HEK293 (cell line): ENCODE results near the gene PTPRN2.

Source experiments
- GLI4 ChIP-seq: fragments of 450-650 bp; formaldehyde crosslinking; IDR thresholded peaks from 2 replicates; pipeline ENCODE4 v1.5.1; 2016; ENCODE audit warnings: missing biosample characterization, missing genetic modification characterization
- KLF10 ChIP-seq: fragments of 450-650 bp; IDR thresholded peaks from 2 replicates; pipeline ENCODE4 v1.5.1; 2018; ENCODE audit warnings: missing biosample characterization, mild to moderate bottlenecking, missing genetic modification characterization
- ZNF23 ChIP-seq: fragments of 450-650 bp; formaldehyde crosslinking; IDR thresholded peaks from 2 replicates; pipeline ENCODE4 v1.5.1; 2016; ENCODE audit warnings: missing biosample characterization, missing genetic modification characterization, borderline replicate concordance
- ZNF433 ChIP-seq: fragments of 450-650 bp; formaldehyde crosslinking; IDR thresholded peaks from 2 replicates; pipeline ENCODE4 v1.5.1; 2016; ENCODE audit warnings: missing biosample characterization, missing genetic modification characterization, low read depth
- ZNF610 ChIP-seq: fragments of 450-650 bp; formaldehyde crosslinking; IDR thresholded peaks from 2 replicates; pipeline ENCODE4 v1.5.1; 2016; ENCODE audit warnings: missing biosample characterization, missing genetic modification characterization, borderline replicate concordance
- TF ChIP-seq, protein P1 (sequence below): fragments of 450-650 bp; formaldehyde crosslinking; IDR thresholded peaks from 2 replicates; pipeline ENCODE4 v1.5.1; 2016; ENCODE audit warnings: missing biosample characterization, missing genetic modification characterization
- TF ChIP-seq, protein P2 (sequence below): fragments of 450-650 bp; formaldehyde crosslinking; IDR thresholded peaks from 2 replicates; pipeline ENCODE4 v1.5.1; 2016; ENCODE audit warnings: missing biosample characterization, missing genetic modification characterization
- TF ChIP-seq, protein P3 (sequence below): fragments of 450-650 bp; formaldehyde crosslinking; IDR thresholded peaks from 2 replicates; pipeline ENCODE4; 2016; ENCODE audit warnings: missing biosample characterization, missing genetic modification characterization
- TF ChIP-seq, protein P4 (sequence below): fragments of 450-650 bp; formaldehyde crosslinking; IDR thresholded peaks from 2 replicates; pipeline ENCODE4 v1.5.1; 2017; ENCODE audit warnings: missing biosample characterization, mild to moderate bottlenecking, missing genetic modification characterization, moderate library complexity

DNA sequence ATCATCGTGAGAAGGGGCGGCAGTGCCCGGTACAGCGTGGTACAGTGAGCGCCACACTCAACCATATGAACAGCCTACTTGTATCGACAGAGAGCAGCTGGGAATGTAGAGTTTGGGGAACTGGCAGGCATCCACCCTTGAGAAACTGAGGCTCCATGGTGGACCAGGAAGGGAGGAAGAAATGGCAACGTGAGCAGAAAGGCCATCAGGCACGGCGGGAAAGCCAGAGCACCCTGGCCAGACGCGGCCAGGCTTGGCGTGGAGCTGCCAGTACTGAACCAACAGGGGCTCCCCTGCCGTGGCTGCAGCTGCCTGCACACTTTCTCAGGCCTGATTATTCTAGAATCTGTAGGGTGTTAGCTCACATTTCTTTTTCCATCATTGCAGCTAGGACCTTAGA lies 442.3 kb downstream of the PTPRN2 start:
- TF ChIP-seq KLF10 (tag by site-specific recombination) (no peak), ZNF433 (no peak), ZNF23 (tag by site-specific recombination) (no peak), ZNF610 (no peak), GLI4 (tag by site-specific recombination) (no peak)
- TF ChIP-seq, protein P1, sequence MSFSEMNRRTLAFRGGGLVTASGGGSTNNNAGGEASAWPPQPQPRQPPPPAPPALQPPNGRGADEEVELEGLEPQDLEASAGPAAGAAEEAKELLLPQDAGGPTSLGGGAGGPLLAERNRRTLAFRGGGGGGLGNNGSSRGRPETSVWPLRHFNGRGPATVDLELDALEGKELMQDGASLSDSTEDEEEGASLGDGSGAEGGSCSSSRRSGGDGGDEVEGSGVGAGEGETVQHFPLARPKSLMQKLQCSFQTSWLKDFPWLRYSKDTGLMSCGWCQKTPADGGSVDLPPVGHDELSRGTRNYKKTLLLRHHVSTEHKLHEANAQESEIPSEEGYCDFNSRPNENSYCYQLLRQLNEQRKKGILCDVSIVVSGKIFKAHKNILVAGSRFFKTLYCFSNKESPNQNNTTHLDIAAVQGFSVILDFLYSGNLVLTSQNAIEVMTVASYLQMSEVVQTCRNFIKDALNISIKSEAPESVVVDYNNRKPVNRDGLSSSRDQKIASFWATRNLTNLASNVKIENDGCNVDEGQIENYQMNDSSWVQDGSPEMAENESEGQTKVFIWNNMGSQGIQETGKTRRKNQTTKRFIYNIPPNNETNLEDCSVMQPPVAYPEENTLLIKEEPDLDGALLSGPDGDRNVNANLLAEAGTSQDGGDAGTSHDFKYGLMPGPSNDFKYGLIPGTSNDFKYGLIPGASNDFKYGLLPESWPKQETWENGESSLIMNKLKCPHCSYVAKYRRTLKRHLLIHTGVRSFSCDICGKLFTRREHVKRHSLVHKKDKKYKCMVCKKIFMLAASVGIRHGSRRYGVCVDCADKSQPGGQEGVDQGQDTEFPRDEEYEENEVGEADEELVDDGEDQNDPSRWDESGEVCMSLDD (tag by site-specific recombination): no peak
- TF ChIP-seq, protein P2, sequence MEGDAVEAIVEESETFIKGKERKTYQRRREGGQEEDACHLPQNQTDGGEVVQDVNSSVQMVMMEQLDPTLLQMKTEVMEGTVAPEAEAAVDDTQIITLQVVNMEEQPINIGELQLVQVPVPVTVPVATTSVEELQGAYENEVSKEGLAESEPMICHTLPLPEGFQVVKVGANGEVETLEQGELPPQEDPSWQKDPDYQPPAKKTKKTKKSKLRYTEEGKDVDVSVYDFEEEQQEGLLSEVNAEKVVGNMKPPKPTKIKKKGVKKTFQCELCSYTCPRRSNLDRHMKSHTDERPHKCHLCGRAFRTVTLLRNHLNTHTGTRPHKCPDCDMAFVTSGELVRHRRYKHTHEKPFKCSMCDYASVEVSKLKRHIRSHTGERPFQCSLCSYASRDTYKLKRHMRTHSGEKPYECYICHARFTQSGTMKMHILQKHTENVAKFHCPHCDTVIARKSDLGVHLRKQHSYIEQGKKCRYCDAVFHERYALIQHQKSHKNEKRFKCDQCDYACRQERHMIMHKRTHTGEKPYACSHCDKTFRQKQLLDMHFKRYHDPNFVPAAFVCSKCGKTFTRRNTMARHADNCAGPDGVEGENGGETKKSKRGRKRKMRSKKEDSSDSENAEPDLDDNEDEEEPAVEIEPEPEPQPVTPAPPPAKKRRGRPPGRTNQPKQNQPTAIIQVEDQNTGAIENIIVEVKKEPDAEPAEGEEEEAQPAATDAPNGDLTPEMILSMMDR (tag by site-specific recombination): no peak
- TF ChIP-seq, protein P3, sequence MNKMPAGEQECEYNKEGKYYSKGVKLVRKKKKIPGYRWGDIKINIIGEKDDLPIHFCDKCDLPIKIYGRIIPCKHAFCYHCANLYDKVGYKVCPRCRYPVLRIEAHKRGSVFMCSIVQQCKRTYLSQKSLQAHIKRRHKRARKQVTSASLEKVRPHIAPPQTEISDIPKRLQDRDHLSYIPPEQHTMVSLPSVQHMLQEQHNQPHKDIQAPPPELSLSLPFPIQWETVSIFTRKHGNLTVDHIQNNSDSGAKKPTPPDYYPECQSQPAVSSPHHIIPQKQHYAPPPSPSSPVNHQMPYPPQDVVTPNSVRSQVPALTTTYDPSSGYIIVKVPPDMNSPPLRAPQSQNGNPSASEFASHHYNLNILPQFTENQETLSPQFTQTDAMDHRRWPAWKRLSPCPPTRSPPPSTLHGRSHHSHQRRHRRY (tag by site-specific recombination): no peak
- TF ChIP-seq, protein P4, sequence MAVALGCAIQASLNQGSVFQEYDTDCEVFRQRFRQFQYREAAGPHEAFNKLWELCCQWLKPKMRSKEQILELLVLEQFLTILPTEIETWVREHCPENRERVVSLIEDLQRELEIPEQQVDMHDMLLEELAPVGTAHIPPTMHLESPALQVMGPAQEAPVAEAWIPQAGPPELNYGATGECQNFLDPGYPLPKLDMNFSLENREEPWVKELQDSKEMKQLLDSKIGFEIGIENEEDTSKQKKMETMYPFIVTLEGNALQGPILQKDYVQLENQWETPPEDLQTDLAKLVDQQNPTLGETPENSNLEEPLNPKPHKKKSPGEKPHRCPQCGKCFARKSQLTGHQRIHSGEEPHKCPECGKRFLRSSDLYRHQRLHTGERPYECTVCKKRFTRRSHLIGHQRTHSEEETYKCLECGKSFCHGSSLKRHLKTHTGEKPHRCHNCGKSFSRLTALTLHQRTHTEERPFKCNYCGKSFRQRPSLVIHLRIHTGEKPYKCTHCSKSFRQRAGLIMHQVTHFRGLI (tag by site-specific recombination): no peak
